K562 (cell line): ENCODE data around the gene CYSRT1. TPM values are rescaled to one million over a fixed set of nuclear protein-coding genes. Genes with fewer than 3 reads are reported as not detected.

ENCODE experiments used
- BRF1 ChIP-seq: IDR thresholded peaks from 3 replicates; pipeline ENCODE4 v1.6.1; 2011; ENCODE audit warnings: borderline replicate concordance, mild to moderate bottlenecking; ENCODE audit not compliant: insufficient read length; ENCODE audit errors: extremely low read depth
- CREB3 ChIP-seq: fragments of 450-650 bp; conservative IDR thresholded peaks from 2 replicates; pipeline ENCODE4 v1.6.1; 2016; ENCODE audit warnings: missing genetic modification characterization, low read depth, mild to moderate bottlenecking, missing compliant biosample characterization, moderate library complexity
- ESRRA ChIP-seq: fragments of 450-650 bp; IDR thresholded peaks from 2 replicates; pipeline ENCODE4 v1.6.1; 2014; ENCODE audit warnings: low read depth, mild to moderate bottlenecking, moderate library complexity, borderline replicate concordance
- ETS1 ChIP-seq: conservative IDR thresholded peaks from 2 replicates; pipeline ENCODE4 v1.6.1; 2011; ENCODE audit warnings: low read depth, mild to moderate bottlenecking, low read length; ENCODE audit not compliant: control insufficient read depth
- FOXA1 ChIP-seq: fragments of 450-650 bp; IDR thresholded peaks from 2 replicates; pipeline ENCODE4 v1.6.1; 2016; ENCODE audit warnings: mild to moderate bottlenecking, borderline replicate concordance
- JUN ChIP-seq, 2 experiments: sonication (generic) in 1 of 2; formaldehyde crosslinking in 1 of 2; IDR thresholded peaks; 2 replicates each; pipeline versions ENCODE4 v1.6.1 to v1.8.0; 2012 to 2022; ENCODE audit warnings: borderline replicate concordance in 2 of 2, mild to moderate bottlenecking in 2 of 2, improper control_type of control experiment in 1 of 2, low read depth in 1 of 2, low read length in 1 of 2, missing genetic modification reagents in 1 of 2
- KLF16 ChIP-seq: IDR thresholded peaks from 2 replicates; pipeline ENCODE4 v1.6.1; 2016; ENCODE audit warnings: antibody characterized with exemption
- MBD1 ChIP-seq: fragments of 250-450 bp; sonication (Bioruptor Pico); IDR thresholded peaks from 2 replicates; pipeline ENCODE4 v1.8.0; 2022; ENCODE audit warnings: inconsistent platforms
- NFRKB ChIP-seq: fragments of 450-650 bp; IDR thresholded peaks from 2 replicates; pipeline ENCODE4 v1.6.1; 2016; ENCODE audit warnings: low read depth
- POLR2A ChIP-seq: fragments of 450-650 bp; conservative IDR thresholded peaks from 2 replicates; pipeline ENCODE4 v1.6.1; 2016
- RAD21 ChIP-seq, 2 experiments: fragments of 250-450 bp in 1 of 2; fragments of 450-650 bp in 1 of 2; sonication (Bioruptor Pico) in 1 of 2; formaldehyde crosslinking in 1 of 2; IDR thresholded peaks in 1 of 2; conservative IDR thresholded peaks in 1 of 2; 2 replicates each; pipeline versions ENCODE4 v1.4.0 to v1.8.0; 2020 to 2022; ENCODE audit warnings: mild to moderate bottlenecking in 2 of 2, moderate library complexity in 1 of 2
- RERE ChIP-seq: sonication (generic); formaldehyde crosslinking; IDR thresholded peaks from 2 replicates; pipeline ENCODE4 v1.8.0; 2023; ENCODE audit warnings: missing genetic modification reagents, mild to moderate bottlenecking, borderline replicate concordance
- SAFB ChIP-seq: fragments of 200-400 bp; formaldehyde crosslinking; IDR thresholded peaks from 2 replicates; pipeline ENCODE4 v1.6.1; 2017; ENCODE audit warnings: low read depth, low read length, borderline replicate concordance
- SMAD2 ChIP-seq: fragments of 150-350 bp; IDR thresholded peaks from 2 replicates; pipeline ENCODE4 v1.6.1; 2014; ENCODE audit warnings: low read depth, mild to moderate bottlenecking, low read length
- STAG1 ChIP-seq: sonication (generic); formaldehyde crosslinking; IDR thresholded peaks from 2 replicates; pipeline ENCODE4 v1.5.0; 2020; ENCODE audit warnings: missing genetic modification reagents, borderline replicate concordance
- ZFPM2 ChIP-seq: fragments of 250-450 bp; sonication (Bioruptor Pico); IDR thresholded peaks from 2 replicates; pipeline ENCODE4 v1.5.1; 2022; ENCODE audit warnings: mild to moderate bottlenecking
- ZNF444 ChIP-seq: fragments of 250-450 bp; sonication (Bioruptor Pico); IDR thresholded peaks from 2 replicates; pipeline ENCODE4 v1.4.0; 2020; ENCODE audit warnings: mild to moderate bottlenecking, moderate library complexity
- ZNF551 ChIP-seq: fragments of 250-450 bp; sonication (Bioruptor Pico); IDR thresholded peaks from 2 replicates; pipeline ENCODE4 v1.5.0; 2021; ENCODE audit warnings: mild to moderate bottlenecking, moderate library complexity
- polyA plus RNA-seq, 8 experiments: library from polyadenylated mRNA; depleted of rRNA in 4 of 8; stranded (reverse) in 5 of 8; unstranded in 3 of 8; fragments of >200 nt; fragmentation: Nextera tagmentation in 2 of 8; fragmentation: Illumina TruSeq in 1 of 8; extraction: Ambion mirVana in 2 of 8; extraction: Trizol in 1 of 8; gene quantifications; 2 replicates each; pipeline versions ENCODE4 v1.2.1 to v1.2.3, GENCODE V29; 2011 to 2014; ENCODE audit warnings: inconsistent platforms in 1 of 8, missing spikeins in 1 of 8
- total RNA-seq, 7 experiments: library from RNA; depleted of rRNA in 6 of 7; stranded (reverse); fragments of >200 nt in 6 of 7; fragmentation: Illumina TruSeq in 2 of 7; extraction: Trizol in 2 of 7; gene quantifications; 2 replicates each; pipeline versions ENCODE4 v1.2.1 to v1.2.3, GENCODE V29; 2011 to 2021; ENCODE audit warnings: low replicate concordance in 1 of 7

Gene CYSRT1
- total and polyA plus RNA-seq, 9 of the 15 experiments (the other 6 are each of a cell fraction or from before 2014, with no cell fraction given), result 0.04 to 1.4 (median 0.42) TPM; not detected in 3

DNA sequence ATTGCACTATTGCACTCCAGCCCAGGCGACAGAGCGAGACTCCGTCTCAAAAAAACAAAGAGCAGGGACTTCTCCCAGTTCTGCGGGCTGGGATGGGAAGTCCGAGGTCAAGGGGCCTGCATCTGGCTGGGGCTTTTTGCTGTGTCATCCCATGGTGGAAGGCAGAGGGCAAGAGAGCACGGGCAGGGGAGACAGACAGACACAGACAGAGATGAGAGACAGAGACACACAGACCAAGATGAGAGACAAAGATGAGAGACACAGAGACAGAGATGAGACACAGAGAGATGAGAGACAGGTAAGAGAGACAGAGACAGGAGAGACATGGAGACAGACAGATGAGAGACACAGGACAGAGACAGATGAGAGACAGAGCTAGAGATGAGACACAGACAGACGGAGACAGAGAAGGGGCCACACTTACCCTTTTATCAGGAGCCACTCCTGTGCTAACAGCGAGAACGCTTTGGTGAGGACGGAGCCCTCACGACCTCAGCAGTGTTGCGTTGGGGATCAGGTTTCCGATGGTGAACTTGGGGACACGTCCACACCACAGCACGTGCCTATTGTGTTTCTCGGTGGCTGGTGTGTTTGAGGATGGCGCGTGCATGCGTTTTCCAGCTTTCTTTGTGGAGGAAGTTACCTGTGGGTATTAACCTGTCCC is 43.7 kb downstream of the CYSRT1 start (continued):
- TF ChIP-seq RERE (no peak), ETS1 (0 out of 2 replicates have a peak, but pooled peaks have one; percentile 18), FOXA1 (no peak), CREB3 (tag) (no peak), BRF1 (no peak), ZNF551 (CRISPR knock-in tag) (no peak), ZNF444 (no peak), SAFB (no peak), ESRRA (peak; percentile 27; the same call in 1 of the 2 replicates), KLF16 (no peak), SMAD2 (no peak), JUN (IDR thresholded peaks at IDR 0.05; ENCODE audit: borderline replicate concordance, low read depth, low read length) (no peak), JUN (CRISPR knock-in tag; IDR thresholded peaks at IDR 0.05; ENCODE audit: borderline replicate concordance) (0 out of 2 replicates have a peak, but pooled peaks have one; percentile 21), MBD1 (CRISPR knock-in tag) (no peak), NFRKB (peak; percentile 47; the same call in 1 of the 2 replicates), ZFPM2 (CRISPR knock-in tag) (no peak), RAD21 (CRISPR knock-in tag; conservative IDR thresholded peaks at IDR 0.05 in 1 of 2, IDR thresholded peaks at IDR 0.05 in 1 of 2) (no peak), STAG1 (CRISPR knock-in tag) (no peak), POLR2A (peak; percentile 62; the same call in 1 of the 2 replicates)
